Measurements from ENCODE around the gene DTWD2.

DNA sequence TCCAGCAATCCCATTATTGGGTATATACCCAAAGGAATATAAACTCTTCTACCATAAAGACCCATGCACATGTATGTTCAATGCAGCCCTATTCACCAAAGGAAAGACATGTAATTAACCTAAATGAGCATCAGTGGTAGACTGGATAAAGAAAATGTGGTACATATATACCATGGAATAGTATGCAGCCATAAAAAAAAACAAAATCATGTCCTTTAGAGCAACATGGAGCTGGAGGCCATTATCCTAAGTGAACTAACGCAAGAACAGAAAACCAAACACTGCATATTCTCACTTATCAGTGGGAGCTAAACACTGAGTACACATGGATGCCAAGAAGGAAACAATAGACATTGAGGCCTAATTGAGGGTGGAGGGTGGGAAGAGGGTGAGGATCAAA, 27.8 kb downstream of the DTWD2 start:
- TF ChIP-seq, protein P1, sequence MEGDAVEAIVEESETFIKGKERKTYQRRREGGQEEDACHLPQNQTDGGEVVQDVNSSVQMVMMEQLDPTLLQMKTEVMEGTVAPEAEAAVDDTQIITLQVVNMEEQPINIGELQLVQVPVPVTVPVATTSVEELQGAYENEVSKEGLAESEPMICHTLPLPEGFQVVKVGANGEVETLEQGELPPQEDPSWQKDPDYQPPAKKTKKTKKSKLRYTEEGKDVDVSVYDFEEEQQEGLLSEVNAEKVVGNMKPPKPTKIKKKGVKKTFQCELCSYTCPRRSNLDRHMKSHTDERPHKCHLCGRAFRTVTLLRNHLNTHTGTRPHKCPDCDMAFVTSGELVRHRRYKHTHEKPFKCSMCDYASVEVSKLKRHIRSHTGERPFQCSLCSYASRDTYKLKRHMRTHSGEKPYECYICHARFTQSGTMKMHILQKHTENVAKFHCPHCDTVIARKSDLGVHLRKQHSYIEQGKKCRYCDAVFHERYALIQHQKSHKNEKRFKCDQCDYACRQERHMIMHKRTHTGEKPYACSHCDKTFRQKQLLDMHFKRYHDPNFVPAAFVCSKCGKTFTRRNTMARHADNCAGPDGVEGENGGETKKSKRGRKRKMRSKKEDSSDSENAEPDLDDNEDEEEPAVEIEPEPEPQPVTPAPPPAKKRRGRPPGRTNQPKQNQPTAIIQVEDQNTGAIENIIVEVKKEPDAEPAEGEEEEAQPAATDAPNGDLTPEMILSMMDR (IDR thresholded peaks at IDR 0.05), result no peak
- no peak for TF ChIP-seq POLR2AphosphoS5 (IDR thresholded peaks at IDR 0.05; ENCODE audit: low read depth, low read length)
